CD4-positive, alpha-beta T cell (primary cell): Measurements from ENCODE around the gene G2E3. TPM values are rescaled to one million over a fixed set of nuclear protein-coding genes. Genes with fewer than 3 reads are reported as not detected.

Experiments
- ATAC-seq: fragments of 200-7000 bp; cut with Tn5 transposase; one replicate; pipeline ENCODE4 v1.10.0; 2022; ENCODE audit warnings: mild to moderate bottlenecking; ENCODE audit not compliant: poor library complexity
- CTCF ChIA-PET: fragments of 350-600 bp; sonication (Branson Sonifier 250); formaldehyde crosslinking; loops from one replicate; lab custom pipeline; 2021; ENCODE audit warnings: antibody characterized with exemption, inconsistent platforms; lab: Charles Lee
- POLR2A ChIA-PET: fragments of 350-600 bp; sonication (Branson Sonifier 250); formaldehyde crosslinking; loops from one replicate; lab custom pipeline; 2021; ENCODE audit warnings: antibody characterized with exemption, inconsistent platforms; lab: Charles Lee
- DNase-seq, 14 experiments: peaks; one replicate each; pipeline ENCODE4 v3.0.0-alpha.2; 2013 to 2020; ENCODE audit warnings: mixed read lengths in 2 of 14
- H3K27ac ChIP-seq, 2 donors: one replicate each; pipeline versions ENCODE4 v1.5.1 to v1.7.0; 2013; ENCODE audit warnings: low read length in 2 of 2, low read depth in 1 of 2, mild to moderate bottlenecking in 1 of 2
- H3K27me3 ChIP-seq, 2 experiments: 1 replicate in 1 of 2; 2 replicates in 1 of 2; pipeline versions ENCODE4 v1.6.1 to v1.7.0; 2013; ENCODE audit warnings: low read length in 2 of 2, control low read depth in 1 of 2, mild to moderate bottlenecking in 1 of 2, moderate library complexity in 1 of 2; ENCODE audit not compliant: insufficient read depth in 2 of 2, control insufficient read depth in 1 of 2
- H3K36me3 ChIP-seq: one replicate; pipeline ENCODE4 v1.6.1; 2013; ENCODE audit warnings: low read length, control low read depth; ENCODE audit not compliant: insufficient read depth
- H3K4me1 ChIP-seq: one replicate; pipeline ENCODE4 v1.6.1; 2013; ENCODE audit warnings: low read length, control low read depth; ENCODE audit not compliant: insufficient read depth
- H3K4me3 ChIP-seq: one replicate; pipeline ENCODE4 v1.5.1; 2013; ENCODE audit warnings: mild to moderate bottlenecking, low read length, moderate library complexity
- H3K9me3 ChIP-seq, 2 experiments: 1 replicate in 1 of 2; 2 replicates in 1 of 2; pipeline versions ENCODE4 v1.6.1 to v1.7.0; 2013; ENCODE audit warnings: low read length in 2 of 2, mild to moderate bottlenecking in 2 of 2, control low read depth in 1 of 2, moderate library complexity in 1 of 2; ENCODE audit not compliant: control insufficient read depth in 1 of 2, insufficient read depth in 1 of 2
- H3K27ac Mint-ChIP-seq: one replicate; pipeline ENCODE4 v1.8.0; 2020; ENCODE audit warnings: mixed read lengths
- H3K27me3 Mint-ChIP-seq: one replicate; pipeline ENCODE4 v1.8.0; 2021; ENCODE audit warnings: mixed read lengths
- H3K36me3 Mint-ChIP-seq: one replicate; pipeline ENCODE4 v1.8.0; 2021; ENCODE audit warnings: low read depth, mixed read lengths
- H3K4me1 Mint-ChIP-seq: one replicate; pipeline ENCODE4 v1.8.0; 2021; ENCODE audit warnings: low read depth, mixed read lengths
- H3K4me3 Mint-ChIP-seq: one replicate; pipeline ENCODE4 v1.8.0; 2020; ENCODE audit warnings: mild to moderate bottlenecking, mixed read lengths
- H3K9me3 Mint-ChIP-seq: one replicate; pipeline ENCODE4 v1.8.0; 2020; ENCODE audit warnings: mixed read lengths
- intact Hi-C, 2 experiments: fragments of 100-400 bp; cut with DNase I in 1 of 2; cut with micrococcal nuclease in 1 of 2; formaldehyde crosslinking; loops; one replicate each; pipeline versions ENCODE4 v1.15.1 to v1.9.0; 2023 to 2025; cut with DNase I, micrococcal nuclease
- total RNA-seq, 174 experiments: library from RNA in 2 of 174; stranded (reverse) in 2 of 174; gene quantifications; one replicate each; pipeline ENCODE4 v1.2.3 and lab custom pipeline; 2021 to 2026
- TF ChIP-seq, protein P1 (sequence below): fragments of 200-600 bp; IDR thresholded peaks from one replicate; pipeline ENCODE4 v1.8.0; 2022; ENCODE audit warnings: antibody characterized with exemption, mild to moderate bottlenecking

G2E3 gene
- total RNA-seq, 2 experiments from 2014 or later: 23.8 to 24.3 TPM

- no peak for DNase-seq
- intact Hi-C loops: no loop called here
- Histone ChIP-seq H3K36me3 (peaks cover 3% of the 10 kb centered on the region), H3K4me1 (peaks cover 21% of the 10 kb centered on the region), H3K27ac (no peak overlapping the region), H3K4me3 (no peak overlapping the region), H3K27me3 (no peaks in the 10 kb centered on the region), H3K9me3 (no peaks in the 10 kb centered on the region)
- peaks cover 28% of the 10 kb centered on the region for H3K36me3 Mint-ChIP-seq
- peaks cover 86% of the 10 kb centered on the region for H3K4me1 Mint-ChIP-seq
- ChIA-PET POLR2A (no interaction called here), CTCF (no interaction called here)
- TF ChIP-seq, protein P1, sequence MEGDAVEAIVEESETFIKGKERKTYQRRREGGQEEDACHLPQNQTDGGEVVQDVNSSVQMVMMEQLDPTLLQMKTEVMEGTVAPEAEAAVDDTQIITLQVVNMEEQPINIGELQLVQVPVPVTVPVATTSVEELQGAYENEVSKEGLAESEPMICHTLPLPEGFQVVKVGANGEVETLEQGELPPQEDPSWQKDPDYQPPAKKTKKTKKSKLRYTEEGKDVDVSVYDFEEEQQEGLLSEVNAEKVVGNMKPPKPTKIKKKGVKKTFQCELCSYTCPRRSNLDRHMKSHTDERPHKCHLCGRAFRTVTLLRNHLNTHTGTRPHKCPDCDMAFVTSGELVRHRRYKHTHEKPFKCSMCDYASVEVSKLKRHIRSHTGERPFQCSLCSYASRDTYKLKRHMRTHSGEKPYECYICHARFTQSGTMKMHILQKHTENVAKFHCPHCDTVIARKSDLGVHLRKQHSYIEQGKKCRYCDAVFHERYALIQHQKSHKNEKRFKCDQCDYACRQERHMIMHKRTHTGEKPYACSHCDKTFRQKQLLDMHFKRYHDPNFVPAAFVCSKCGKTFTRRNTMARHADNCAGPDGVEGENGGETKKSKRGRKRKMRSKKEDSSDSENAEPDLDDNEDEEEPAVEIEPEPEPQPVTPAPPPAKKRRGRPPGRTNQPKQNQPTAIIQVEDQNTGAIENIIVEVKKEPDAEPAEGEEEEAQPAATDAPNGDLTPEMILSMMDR: no peak
- no peaks in the 10 kb centered on the region for H3K9me3 Mint-ChIP-seq
- ATAC-seq: no peak
- H3K4me3 Mint-ChIP-seq: no peak overlapping the region
- H3K27ac Mint-ChIP-seq: no peak overlapping the region
- no peaks in the 10 kb centered on the region for H3K27me3 Mint-ChIP-seq
Measured at GRCh38 chr14:30564868-30565248, 5.9 kb downstream of the G2E3 start.

DNA sequence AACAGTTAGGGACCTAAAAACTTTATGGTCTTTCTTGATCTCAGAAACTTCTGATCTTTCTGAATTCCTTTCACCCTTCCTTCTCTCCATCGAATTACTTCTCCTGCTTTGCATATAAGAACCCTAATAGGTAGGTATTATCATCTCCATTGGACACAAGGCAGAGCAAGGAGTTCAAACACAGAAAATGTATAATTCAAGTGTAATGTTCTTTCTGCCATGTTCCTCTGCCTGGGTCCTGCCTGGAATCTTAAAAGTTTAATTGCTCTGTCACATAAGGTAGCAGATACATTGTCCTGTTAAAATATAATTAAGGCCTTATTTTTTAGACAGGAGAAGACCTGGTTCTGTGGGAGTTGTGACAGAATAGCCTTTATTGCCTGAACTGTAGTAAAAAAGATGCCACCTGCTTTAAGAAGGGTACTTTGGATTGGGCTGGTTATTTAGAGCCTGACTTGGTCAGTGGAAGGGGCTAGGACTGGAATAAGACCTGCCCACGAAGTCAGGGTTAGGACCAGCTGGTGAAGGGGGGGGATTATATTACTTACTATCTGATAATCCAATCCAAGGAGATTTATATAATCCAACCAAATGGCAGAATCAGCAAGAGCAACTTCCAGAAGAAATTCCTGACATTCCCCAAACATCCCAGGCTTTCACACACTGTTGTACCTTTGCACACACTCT is 10.4 kb downstream of the G2E3 start:
- POLR2A ChIA-PET: no interaction called here
- no peak overlapping the region for H3K4me3 Mint-ChIP-seq
- Histone ChIP-seq H3K4me3 (no peak overlapping the region), H3K36me3 (no peaks in the 10 kb centered on the region), H3K9me3 (no peaks in the 10 kb centered on the region), H3K27me3 (no peaks in the 10 kb centered on the region), H3K27ac (no peak overlapping the region), H3K4me1 (peaks cover 8% of the 10 kb centered on the region)
- CTCF ChIA-PET: no interaction called here
- no peak overlapping the region for H3K27ac Mint-ChIP-seq
- peaks cover 7% of the 10 kb centered on the region for H3K36me3 Mint-ChIP-seq
- TF ChIP-seq, protein P1: no peak
- peaks cover 94% of the 10 kb centered on the region for H3K4me1 Mint-ChIP-seq
- H3K27me3 Mint-ChIP-seq: no peaks in the 10 kb centered on the region
- intact Hi-C loops: no loop called here
- ATAC-seq: no peak
- DNase-seq: no peak
- no peaks in the 10 kb centered on the region for H3K9me3 Mint-ChIP-seq

DNA sequence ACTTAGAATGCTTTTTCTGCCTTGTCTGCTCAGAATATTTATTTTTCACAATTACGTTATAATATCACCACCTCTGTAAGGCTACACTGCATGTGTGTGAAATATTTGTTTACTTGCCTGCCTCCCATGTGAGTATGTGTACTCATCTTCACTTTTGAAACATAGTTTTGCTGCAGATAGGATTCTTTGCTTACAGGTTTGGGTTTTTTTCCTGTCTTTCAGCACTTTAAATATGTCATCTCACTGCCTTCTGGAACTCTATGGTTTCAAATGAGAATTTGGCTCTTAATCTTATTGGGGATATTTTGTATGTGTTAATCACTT is 10.9 kb downstream of the G2E3 start:
- Mint-ChIP-seq H3K9me3 (no peaks in the 10 kb centered on the region), H3K36me3 (peaks cover 5% of the 10 kb centered on the region), H3K27me3 (no peaks in the 10 kb centered on the region), H3K4me1 (peaks cover 94% of the 10 kb centered on the region), H3K27ac (no peak overlapping the region), H3K4me3 (peak overlapping the region; percentile 1)
- H3K36me3 ChIP-seq: no peaks in the 10 kb centered on the region
- no peaks in the 10 kb centered on the region for H3K9me3 ChIP-seq
- H3K27ac ChIP-seq: no peak overlapping the region
- no peaks in the 10 kb centered on the region for H3K27me3 ChIP-seq
- ChIA-PET CTCF (no interaction called here), POLR2A (no interaction called here)
- no peak overlapping the region for H3K4me3 ChIP-seq
- TF ChIP-seq, protein P1: no peak
- ATAC-seq (no peak), DNase-seq (no peak)
- intact Hi-C loops: no loop called here
- H3K4me1 ChIP-seq: peaks cover 7% of the 10 kb centered on the region
